Right lobe of liver (tissue), 4 donors: ENCODE results near the gene IRX5.

Experiments used
- POLR2A ChIP-seq: fragments of 450-650 bp; IDR thresholded peaks from one replicate; pipeline ENCODE4 v1.6.1; 2017; ENCODE audit warnings: antibody characterized with exemption, mild to moderate bottlenecking
- TF ChIP-seq, protein P1 (sequence below), 4 donors: fragments of 200-600 bp in 3 of 4; fragments of 450-650 bp in 1 of 4; IDR thresholded peaks; one replicate each; pipeline versions ENCODE4 v1.5.1 to v1.8.0; 2016 to 2022; ENCODE audit warnings: antibody characterized with exemption in 4 of 4, mild to moderate bottlenecking in 2 of 4
- donor health status: DM: no; HTN: no; CAD: no.
- donor health status: DM: no; HTN: no; CAD: no.
- donor health status: DM: no; HTN: yes; CAD: no.

DNA sequence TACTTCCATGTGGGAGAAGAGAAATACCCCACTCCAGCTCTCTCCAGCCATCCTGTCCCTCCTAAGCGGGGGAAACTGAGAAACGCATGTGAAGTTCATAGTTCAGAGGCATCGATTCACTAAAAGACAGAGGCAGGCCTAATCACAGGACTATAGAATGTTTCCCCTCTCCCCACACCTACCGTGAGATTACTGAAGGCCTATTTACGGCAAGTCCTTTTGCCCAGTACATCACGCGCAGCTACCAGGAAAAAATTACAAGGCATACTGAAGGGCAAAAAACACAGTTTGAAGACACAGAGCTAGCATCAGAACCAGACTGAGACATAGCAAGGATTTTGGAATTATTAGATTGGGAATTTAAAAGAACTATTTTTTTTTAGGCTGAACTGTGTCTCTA is 29.1 kb upstream of the IRX5 start:
- TF ChIP-seq POLR2A, result no peak
- TF ChIP-seq, protein P1, sequence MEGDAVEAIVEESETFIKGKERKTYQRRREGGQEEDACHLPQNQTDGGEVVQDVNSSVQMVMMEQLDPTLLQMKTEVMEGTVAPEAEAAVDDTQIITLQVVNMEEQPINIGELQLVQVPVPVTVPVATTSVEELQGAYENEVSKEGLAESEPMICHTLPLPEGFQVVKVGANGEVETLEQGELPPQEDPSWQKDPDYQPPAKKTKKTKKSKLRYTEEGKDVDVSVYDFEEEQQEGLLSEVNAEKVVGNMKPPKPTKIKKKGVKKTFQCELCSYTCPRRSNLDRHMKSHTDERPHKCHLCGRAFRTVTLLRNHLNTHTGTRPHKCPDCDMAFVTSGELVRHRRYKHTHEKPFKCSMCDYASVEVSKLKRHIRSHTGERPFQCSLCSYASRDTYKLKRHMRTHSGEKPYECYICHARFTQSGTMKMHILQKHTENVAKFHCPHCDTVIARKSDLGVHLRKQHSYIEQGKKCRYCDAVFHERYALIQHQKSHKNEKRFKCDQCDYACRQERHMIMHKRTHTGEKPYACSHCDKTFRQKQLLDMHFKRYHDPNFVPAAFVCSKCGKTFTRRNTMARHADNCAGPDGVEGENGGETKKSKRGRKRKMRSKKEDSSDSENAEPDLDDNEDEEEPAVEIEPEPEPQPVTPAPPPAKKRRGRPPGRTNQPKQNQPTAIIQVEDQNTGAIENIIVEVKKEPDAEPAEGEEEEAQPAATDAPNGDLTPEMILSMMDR (IDR thresholded peaks at IDR 0.05), result no peak
